Anterior cingulate cortex (tissue), 58 donors: ENCODE data around the gene HMCN2.
"Not testable (repeated sequence)": the region's sequence is repeated elsewhere in the genome, so short reads cannot be mapped to it uniquely, and the experiment has no call there.

Experiments used
- DNase-seq, 58 donors: peaks; one replicate each; lab custom pipeline; 2025; lab: John Stamatoyannopoulos, UW

Gene HMCN2

DNA sequence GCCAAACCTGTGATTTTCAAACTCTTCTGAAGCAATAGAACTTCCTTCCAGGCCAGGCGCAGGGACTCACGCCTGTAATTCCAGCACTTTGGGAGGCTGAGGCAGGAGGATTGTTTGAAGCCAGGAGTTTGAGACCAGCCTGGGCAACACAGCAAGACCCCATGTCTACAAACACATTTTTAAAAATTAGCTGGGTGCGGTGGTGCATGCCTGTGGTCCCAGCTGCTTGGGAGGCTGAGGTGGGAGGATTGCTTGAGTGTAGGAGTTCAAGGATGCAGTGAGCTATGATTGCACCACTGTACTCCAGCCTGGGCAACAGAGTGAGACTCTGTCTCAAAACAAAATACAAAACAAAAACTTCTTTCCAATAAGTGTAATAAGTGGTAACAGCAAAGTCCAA lies 136.2 kb downstream of the HMCN2 start:
- DNase-seq: not testable (repeated sequence)

DNA sequence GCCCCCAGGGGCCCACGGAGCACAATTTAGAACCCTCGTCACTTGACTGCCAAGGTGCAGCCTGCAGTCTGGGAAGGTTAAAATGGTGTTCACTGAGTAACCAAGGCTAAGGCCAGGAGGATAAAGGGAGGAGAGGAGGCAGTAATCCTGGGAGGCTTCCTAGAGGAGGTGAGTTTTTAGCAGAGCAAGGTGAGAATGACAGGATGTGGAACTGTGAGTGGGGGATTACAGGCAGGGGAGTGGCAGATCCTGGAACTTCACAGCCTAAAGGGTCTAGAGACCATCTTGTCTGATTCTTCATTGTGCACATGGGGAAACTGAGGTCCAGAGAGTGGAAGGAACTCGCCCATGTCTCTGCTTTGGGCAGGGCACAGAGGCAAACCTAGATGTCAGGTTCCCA lies 136.7 kb downstream of the HMCN2 start:
- DNase-seq: no peak

DNA sequence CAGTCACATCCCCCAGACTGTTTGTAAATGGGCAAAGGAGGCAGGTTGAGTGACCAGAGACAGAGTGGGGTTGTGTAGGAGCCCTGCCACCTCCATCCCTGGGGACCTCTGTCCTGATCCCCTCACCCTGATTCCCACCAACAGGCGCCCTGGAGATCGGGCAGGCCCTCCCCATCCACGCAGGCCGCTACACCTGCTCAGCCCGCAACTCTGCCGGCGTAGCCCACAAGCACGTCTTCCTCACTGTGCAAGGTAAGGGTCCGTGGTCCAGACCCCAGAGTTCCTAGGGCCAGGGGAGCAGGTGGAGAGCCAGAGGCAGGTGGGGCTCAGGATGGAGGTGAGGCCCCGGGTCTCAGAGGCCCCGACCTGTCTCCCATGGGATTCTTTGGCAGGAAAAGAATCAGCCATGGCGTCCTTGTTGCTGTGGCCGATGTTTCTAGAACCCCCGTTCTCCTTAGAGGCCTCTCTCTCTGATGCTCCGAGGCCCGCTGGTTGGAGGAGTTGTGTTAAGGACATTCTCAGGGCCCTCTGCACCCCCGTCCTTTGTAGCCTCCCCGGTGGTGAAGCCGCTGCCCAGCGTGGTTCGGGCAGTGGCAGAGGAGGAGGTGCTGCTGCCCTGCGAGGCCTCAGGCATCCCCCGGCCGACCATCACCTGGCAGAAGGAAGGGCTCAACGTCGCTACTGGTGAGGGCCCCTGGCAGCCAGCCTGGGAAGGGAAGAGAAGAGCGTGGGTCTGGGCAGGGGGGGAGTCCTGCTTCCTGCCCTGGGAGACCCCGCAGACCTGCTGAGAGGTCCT lies 137.3 kb downstream of the HMCN2 start:
- DNase-seq: no peak

DNA sequence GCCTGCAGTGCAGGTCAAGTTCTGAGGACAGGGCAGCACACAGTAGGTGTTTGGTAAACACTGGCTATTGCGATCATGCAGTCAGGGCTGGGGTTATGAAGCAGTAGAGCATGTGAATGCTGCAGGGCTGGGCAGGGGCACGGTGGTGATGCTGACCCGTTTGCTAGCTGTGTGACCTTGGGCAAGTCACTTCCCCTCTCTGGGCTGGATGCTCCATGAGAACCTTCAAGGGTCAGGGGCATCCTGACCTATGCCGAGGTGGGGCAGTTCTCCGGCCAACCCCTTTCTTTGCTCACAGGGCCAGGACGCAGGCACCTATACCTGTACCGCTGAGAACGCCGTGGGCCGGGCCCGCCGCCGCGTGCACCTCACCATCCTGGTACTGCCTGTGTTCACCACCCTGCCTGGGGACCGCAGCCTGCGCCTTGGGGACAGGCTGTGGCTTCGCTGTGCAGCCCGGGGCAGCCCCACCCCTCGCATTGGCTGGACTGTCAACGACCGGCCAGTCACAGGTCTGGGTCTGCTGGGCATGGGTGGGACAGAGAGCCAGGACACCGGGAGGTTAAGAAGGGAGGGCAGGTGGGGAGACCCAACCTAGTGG lies 140.2 kb downstream of the HMCN2 start:
- no peak for DNase-seq

DNA sequence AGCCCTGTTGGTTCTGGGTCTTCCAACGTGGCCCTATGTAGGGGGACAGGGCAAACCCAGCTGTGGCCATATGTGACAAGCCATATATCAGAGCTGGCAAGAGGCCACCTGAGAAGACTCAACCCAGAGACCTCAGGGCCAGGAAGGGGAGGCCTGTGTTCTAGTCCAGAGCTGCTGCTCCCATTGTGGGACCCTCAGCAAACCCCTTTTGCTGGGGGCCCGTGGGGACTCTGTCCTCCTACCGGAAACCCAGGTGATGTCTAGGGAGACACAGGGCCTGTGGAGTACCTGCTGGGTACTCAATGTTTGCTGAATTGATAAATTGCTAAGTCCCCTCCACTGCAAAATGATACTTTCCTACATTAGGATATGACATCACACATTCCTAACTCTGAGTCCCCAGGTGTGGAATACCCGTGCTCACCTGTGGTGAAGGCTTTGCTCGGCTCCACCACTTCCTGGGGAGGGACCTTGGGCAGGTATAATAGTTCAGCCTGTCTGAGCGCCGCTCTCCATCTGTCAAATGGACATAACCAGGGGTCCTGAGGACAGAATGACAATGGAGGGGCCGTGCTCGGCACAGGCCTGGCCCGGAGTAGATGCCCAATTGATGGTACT lies 140.8 kb downstream of the HMCN2 start:
- DNase-seq: no peak

DNA sequence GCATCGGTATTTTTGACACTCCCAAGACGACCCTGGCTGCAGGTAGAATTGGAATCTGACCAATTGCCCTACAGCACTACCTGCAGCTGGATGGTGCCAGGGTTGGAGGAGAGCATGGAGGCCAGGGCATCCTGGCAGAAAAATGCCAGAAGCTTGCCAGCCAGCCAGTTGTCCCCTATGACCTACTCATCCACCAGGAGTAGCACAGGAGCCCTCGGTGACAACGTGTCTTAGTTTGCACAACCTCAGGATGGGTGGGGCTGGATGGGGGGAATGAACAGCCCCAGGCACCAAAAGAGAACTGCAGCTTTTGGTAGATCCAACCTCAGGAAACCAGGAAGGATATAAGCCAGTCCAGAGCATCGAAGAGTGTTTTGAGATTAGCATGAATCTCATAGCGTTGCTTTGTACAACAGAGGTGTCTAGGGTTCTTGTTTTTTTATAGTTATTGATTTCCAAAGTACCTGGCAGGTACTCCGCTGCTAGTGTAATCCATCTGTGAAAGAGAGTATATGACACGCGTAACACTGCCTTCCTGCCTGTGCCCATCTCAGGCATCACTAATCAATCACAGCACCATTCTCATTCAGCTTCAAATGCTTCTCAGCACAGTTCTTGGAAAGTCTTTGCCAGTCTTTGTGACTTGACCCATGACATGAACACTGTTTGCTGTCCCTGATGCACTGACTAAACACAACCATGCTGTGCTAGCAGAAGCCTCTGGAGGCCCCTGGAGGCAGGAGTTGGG lies 142.5 kb downstream of the HMCN2 start:
- no peak for DNase-seq

DNA sequence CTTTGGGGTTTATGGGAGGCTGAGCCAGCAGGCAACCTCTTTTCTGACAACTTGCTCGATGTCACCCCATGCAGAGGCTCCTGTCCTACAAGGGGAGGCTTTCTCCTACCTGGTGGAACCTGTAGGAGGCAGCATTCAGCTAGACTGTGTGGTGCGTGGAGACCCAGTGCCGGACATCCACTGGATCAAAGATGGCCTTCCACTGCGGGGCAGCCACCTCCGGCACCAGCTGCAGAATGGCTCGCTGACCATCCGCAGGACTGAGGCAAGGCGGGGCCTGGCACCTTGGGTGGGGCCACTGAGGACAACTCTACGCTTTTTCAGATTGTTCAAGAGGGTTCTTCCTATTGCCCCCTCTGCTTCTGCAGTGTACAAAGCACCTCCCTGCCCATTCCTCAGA lies 143.1 kb downstream of the HMCN2 start:
- no peak for DNase-seq

DNA sequence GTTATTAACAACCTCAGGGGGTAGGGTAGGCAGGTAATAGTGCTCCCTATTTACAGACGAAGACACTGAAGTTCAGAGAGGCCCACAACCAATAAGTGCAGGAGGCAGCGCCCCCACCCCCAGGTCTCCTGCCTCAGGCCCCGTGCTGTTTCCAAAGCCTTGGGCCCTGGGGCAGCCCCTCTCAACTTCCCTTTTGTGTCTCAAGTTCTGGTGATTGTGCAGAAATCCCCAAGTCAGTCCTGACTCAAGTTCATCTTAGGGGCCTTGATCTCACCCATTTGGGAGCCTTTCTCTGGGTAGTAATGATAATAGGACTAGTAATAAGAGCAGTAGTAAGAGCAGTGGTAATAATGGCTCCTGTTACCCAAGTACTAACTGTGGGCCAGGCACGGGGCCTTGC lies 143.7 kb downstream of the HMCN2 start:
- DNase-seq: no peak

DNA sequence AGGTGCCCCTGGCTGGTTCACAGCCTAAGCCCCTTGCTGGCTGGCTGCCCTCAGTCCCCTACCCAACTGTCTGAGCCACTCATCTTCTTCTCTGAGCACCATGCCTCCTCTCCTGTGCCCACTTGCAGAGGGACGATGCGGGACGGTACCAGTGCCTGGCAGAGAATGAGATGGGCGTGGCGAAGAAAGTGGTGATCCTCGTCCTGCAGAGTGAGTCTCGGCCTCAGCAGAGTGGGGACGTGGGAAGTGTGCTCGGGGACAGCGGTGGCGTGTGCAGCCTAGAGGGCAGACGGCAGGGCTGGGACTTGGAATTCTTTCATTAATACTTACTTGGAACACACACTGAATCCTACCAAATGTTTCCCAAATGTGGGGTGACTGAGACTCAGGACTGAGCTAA lies 144.9 kb downstream of the HMCN2 start:
- DNase-seq: no peak

DNA sequence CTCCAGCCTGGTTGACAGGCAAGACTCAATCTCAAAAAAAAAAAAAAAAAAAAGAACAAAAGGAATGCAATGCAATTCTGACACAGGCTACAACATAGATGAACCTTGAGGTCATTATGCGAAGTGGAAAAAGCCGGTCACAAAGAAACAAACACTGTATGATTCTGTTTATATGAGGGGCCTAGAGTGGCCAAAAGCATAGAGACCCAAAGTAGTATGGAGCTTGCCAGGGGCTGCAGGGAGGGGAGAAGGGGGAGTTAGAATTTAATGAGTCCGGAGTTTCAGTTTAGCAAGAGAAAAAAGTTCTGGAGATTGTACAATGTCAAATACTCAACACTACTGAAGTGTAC lies 146.0 kb downstream of the HMCN2 start:
- no peak for DNase-seq

DNA sequence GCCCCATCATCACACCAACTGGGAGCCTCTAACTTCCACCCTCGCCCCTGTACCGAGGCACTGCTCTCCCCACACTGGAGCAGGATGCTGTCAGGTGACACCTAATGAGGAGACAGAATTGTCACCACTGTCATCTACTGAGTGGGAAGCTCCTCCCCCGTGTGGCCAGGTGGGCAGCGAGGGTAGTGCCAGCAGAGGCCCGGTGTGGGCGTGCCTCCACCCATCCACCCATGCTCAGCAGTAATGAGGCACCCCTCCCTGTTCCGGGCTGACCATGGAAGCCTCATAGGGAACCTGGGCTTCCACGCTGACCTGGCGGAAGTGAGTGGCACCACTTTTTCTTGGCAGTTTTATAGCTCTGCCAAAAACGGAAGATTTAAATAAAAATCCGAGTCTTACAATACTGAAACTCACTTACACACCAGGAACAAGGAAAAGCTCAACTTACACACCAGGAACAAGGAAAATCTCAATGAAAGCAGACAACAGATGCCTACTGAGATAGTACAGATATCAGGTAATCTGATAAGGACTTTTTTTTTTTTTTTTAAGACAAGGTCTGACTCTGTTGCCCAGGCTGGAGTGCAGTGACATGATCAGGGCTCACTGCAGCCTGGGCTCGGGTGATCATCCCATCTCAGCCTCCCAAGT lies 148.6 kb downstream of the HMCN2 start:
- DNase-seq: no peak

DNA sequence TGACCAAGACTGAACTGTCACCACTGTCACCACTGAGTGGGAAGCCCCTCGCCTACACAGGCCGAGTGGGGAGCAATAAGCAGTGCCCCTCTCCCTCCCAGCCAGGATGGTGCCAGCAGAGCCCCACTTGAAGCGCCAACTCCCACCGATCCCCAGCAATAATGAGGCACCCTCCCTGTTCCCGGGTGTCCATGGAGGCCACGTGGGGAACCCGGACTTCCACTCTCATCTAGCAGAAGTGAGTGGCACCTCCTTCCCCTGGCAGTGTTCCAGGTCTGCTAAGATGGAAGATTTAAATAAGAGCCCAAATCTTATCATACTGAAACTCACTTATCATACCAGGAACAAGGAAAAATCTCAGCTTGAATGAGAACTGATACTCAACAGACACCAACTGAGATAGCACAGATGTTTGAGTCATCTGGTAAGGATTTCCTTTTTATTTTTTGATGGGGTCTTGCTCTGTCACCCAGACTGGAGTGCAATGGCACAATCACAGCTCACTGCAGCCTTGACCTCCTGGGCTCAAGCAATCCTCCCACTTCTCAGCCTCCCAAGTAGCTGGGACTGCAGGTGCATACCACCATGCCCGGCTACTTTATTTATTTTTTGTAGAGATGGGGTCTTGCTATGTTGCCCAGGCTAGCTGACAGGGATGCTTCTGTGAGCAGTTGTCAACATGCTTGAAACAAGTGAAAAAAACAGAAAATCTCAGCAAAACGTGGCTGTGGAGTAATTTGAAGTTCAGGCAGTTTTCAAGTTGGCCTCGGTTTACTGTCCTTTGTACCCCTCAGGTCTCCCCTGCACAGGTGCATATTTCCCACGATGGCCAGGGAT lies 149.6 kb downstream of the HMCN2 start:
- DNase-seq: no peak

DNA sequence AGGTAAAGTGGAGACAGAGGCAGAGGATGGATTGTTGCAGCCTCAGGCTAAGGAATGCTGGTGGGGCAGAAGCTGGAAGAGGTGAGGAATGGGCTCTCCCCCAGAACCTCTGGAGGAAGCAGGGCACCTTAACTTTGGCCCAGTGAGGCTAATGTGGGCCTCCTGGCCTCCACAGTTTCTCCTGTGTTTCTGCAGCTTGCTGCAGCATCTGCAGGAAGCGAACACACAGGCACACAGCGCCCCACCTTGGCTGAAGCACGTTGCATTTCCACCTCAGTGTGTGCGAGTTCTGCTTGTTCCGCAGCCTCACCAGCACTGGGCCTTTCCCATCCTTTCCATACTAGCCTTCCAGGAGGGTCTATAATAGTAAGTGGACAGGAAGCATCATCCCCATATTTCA lies 152.0 kb downstream of the HMCN2 start:
- no peak for DNase-seq

DNA sequence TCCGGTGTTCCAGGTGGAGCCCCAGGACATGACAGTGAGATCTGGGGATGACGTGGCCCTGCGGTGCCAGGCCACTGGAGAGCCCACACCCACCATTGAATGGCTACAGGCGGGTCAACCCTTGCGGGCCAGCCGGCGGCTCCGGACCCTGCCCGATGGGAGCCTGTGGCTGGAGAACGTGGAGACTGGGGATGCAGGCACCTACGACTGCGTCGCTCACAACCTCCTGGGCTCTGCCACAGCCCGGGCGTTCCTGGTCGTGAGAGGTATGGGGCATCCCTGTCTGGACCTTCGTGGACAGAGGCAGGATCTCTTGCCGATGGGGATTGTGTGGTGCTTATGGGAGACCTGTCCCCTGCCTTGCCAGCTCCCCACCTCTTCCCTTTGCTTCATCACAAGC lies 153.2 kb downstream of the HMCN2 start:
- no peak for DNase-seq

DNA sequence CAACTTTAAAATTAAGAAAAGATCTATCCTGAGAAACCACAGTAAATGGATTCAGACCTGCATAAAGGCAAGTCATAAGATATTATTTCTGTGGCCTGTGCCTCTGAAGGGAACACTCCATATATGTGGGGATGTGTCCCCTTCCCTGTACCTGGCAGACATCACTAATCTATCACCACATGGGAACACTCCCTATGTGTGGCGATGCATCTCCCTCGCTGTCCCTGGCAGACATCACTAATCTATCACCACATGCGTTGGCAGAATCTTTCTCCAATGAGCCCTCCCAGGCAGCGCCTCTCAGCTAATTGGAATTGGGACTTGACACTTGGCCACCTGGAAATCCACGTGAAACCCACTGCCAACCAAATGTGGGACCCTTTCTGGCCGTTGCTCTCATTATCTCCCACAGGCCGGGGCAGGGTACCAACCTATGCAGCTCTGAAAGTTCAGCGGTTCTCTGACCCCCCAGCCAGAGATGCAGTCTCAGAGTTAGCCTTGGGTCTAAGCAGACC lies 154.0 kb downstream of the HMCN2 start:
- DNase-seq: no peak

DNA sequence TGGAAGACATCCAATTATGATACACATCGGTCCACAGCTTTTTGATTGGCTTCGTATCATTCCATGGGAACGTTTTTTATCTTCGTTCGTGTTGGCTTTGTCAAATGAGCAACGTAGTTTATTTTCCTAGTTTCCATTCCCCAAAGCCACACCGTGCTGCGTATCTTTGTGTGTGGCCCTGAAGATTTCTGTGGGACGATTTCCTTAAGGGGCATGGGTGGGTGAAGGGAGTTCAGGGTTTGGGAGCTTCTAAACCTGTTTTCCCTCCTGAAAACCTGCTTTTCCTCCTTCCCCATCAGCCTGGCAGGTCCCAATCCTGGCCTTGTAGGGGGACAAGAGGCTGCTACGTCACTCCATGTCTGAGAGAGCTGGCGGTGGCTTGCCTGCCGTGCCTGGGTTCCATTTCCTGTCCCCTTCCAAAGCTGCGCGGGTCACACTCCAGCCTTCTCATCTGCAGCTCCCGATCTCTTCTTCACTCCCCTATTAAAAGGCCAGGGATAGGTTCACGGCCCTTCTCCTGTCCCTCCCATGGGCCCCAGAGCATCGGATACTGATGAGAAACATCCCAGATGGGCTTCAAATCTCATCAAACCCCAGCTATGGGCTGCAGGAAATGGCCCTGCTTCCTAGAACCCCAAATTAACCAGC lies 155.7 kb downstream of the HMCN2 start:
- DNase-seq: no peak

DNA sequence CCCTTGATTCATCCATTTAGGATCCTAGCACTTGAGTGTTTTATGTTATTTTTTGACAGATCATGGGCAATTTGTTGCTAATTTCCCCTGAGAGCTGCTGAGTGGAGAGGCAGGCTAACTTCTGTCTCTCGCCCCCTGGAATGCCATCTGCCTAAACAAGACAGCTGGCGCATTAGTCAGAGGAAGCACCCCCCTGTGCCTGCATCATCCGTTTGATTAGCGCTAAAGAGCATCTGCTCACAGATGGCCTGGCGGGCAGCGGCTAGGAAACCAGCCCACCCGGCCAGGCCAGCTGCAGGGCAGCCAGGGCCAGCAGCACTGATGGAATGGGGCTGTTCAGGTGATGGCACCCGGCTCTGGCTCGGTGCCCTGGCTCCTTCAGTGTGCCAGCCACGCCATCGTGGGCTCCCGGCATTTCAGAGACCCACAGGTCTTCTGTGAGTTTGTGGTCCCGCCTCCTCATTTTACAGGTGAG lies 156.3 kb downstream of the HMCN2 start:
- peak in 22 of 58 donors; percentile 13 to 61 (median 26) for DNase-seq

DNA sequence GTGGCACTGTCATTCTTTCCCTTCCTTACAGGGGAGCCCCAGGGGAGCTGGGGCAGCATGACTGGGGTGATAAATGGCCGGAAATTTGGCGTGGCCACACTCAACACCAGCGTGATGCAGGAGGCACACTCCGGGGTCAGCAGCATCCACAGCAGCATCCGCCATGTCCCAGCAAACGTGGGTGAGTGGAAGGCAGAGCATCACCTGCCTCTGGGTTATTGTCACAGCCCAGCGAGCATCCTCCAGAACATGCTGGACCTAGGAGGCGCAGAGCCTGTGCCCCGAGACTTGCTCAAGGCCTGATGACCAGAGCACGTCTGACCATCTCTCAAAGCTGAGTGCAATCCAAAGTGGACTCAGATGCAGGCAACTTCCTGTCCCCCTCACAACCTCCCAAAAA lies 157.0 kb downstream of the HMCN2 start:
- DNase-seq: no peak

DNA sequence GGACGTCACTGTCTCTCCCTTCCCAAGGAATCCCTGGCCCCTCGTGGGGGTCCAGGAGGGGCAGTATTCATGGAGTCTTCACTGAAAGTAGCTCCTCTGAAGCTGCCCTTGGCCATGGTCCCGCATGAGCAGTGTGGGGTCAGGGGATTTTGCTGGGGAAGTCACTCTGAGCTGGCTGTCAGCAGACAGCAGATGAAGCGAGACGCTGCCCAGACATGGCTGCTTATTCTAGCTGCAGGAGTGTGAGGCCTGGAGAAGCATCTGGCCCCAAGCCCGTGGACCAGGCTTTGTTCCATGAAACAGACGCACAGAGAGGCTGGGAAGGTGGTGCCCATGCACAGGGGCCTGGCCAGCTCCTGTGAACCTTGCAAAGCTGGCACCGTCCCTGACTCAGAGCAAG lies 157.7 kb downstream of the HMCN2 start:
- DNase-seq: peak in 7 of 58 donors; percentile 5 to 25 (median 13)
